Activated CD8-positive, alpha-beta memory T cell treated with anti-CD3 and anti-CD28 coated beads, Interleukin-2, amount 10 ng/mL, durations not matched to agents 7 days and 5 days (primary cell): ENCODE measurements around the gene IL15. TPM values are rescaled to one million over a fixed set of nuclear protein-coding genes. Genes with fewer than 3 reads are reported as not detected.

Experiments
- ATAC-seq: fragments of 150-1000 bp; cut with Tn5 transposase; one replicate; pipeline ENCODE4 v1.10.0; 2021; ENCODE audit warnings: moderate library complexity
- CTCF ChIA-PET: fragments of 350-600 bp; sonication (Branson Sonifier 250); formaldehyde crosslinking; loops from one replicate; lab custom pipeline; 2021; ENCODE audit warnings: antibody characterized with exemption; lab: Charles Lee
- DNase-seq: peaks from one replicate; pipeline ENCODE4 v3.0.0-alpha.2; 2020
- H3K27ac Mint-ChIP-seq: one replicate; pipeline ENCODE4 v1.8.0; 2021; ENCODE audit warnings: mild to moderate bottlenecking, mixed read lengths
- H3K27me3 Mint-ChIP-seq: one replicate; pipeline ENCODE4 v1.8.0; 2021; ENCODE audit warnings: mixed read lengths
- H3K36me3 Mint-ChIP-seq: one replicate; pipeline ENCODE4 v1.8.0; 2021; ENCODE audit warnings: mild to moderate bottlenecking, mixed read lengths
- H3K4me1 Mint-ChIP-seq: one replicate; pipeline ENCODE4 v1.8.0; 2021; ENCODE audit warnings: mixed read lengths
- H3K4me3 Mint-ChIP-seq: one replicate; pipeline ENCODE4 v1.8.0; 2021; ENCODE audit warnings: mild to moderate bottlenecking, moderate library complexity, mixed read lengths
- H3K9me3 Mint-ChIP-seq: one replicate; pipeline ENCODE4 v1.8.0; 2022; ENCODE audit warnings: low read depth, mixed read lengths
- total RNA-seq, 2 experiments: library from RNA; stranded (reverse); gene quantifications; one replicate each; pipeline ENCODE4 v1.2.3, GENCODE V29; 2021

IL15 gene
- total RNA-seq, 2 experiments from 2014 or later = 3.4 to 4.0 TPM

DNA sequence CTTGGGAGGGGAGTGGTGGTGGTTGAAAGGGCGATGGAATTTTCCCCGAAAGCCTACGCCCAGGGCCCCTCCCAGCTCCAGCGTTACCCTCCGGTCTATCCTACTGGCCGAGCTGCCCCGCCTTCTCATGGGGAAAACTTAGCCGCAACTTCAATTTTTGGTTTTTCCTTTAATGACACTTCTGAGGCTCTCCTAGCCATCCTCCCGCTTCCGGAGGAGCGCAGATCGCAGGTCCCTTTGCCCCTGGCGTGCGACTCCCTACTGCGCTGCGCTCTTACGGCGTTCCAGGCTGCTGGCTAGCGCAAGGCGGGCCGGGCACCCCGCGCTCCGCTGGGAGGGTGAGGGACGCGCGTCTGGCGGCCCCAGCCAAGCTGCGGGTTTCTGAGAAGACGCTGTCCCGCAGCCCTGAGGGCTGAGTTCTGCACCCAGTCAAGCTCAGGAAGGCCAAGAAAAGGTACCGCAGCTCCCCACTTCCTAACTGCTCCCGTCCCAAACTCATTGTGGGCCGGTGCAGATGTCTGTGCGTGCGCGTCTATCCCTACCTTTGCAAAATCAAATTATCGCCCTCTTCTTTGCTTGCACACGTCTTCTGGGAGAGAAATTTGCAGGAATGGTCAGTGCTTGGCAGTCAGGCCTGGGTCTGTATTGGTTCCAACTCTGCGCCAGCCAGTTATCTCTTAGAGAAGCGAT is 533 bp downstream of the IL15 start:
- peaks cover 14% of the 10 kb centered on the region for H3K27me3 Mint-ChIP-seq

DNA sequence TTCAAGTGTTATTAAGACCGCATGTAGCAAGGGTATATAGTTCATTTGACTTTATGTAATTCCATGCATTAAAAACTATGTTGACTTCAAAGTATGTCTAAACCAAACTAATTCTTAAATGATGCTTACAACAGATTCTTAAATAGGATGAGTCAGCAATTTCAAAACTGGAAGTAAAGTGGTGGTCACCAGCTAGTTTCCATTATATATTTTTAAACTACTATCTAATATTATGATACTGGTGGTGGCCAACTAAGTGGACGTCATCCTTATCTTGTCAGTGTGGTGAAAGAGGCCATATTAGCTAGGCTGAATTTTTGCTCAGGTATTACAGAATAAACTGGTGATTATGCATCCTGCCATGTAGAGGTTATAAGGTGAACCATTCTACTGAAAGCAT is 1.2 kb downstream of the IL15 start:
- CTCF ChIA-PET = interaction anchor here (1.2 to 1.5 kb wide), 3 partner anchors 17 to 22 kb away, joined by 3 read pairs; no protein-coding TSS in a partner anchor
- Mint-ChIP-seq H3K4me3 (peak overlapping the region; percentile 95), H3K27ac (no peak overlapping the region), H3K4me1 (peaks cover 25% of the 10 kb centered on the region), H3K36me3 (peaks cover 1% of the 10 kb centered on the region), H3K9me3 (no peaks in the 10 kb centered on the region), H3K27me3 (peaks cover 14% of the 10 kb centered on the region)
- ATAC-seq (no peak), DNase-seq (no peak)

More for the DNA sequence above, 533 bp downstream of the IL15 start:
- CTCF ChIA-PET = interaction anchor here (1.2 kb wide), 1 partner anchor 17 kb away, joined by 3 read pairs; no protein-coding TSS in a partner anchor
- peak overlapping the region; percentile 95 for H3K4me3 Mint-ChIP-seq
- H3K27ac Mint-ChIP-seq = peak overlapping the region; percentile 87
- H3K9me3 Mint-ChIP-seq = no peaks in the 10 kb centered on the region
- H3K36me3 Mint-ChIP-seq = peaks cover 1% of the 10 kb centered on the region
- ATAC-seq (peak; percentile 71), DNase-seq (peak; percentile 47)
- H3K4me1 Mint-ChIP-seq = peaks cover 25% of the 10 kb centered on the region

DNA sequence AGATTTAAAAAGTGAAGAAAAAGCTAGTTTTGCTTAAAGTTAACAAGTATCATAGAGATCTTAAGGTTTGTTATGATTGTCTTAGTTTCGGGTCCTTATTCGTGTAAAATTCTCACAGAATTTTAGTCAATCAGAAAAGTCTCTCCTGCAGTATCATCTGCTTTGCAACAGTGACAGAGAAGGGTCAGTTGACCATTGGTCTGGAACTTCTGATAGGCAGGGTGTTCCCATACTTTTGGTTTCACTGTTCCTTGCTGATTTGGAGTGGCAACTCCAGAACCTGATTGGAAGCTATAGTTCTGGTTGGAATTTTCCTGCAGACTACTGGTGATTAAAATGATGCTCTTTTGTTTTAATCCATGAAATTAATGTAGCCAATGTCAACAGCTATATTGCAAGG is 1.8 kb downstream of the IL15 start:
- CTCF ChIA-PET = interaction anchor here (1.5 kb wide), 2 partner anchors 16 to 22 kb away, joined by 3 read pairs; no protein-coding TSS in a partner anchor
- DNase-seq (no peak), ATAC-seq (no peak)
- Mint-ChIP-seq H3K36me3 (peaks cover 1% of the 10 kb centered on the region), H3K4me1 (peaks cover 28% of the 10 kb centered on the region), H3K27ac (no peak overlapping the region), H3K27me3 (peaks cover 14% of the 10 kb centered on the region), H3K9me3 (no peaks in the 10 kb centered on the region), H3K4me3 (no peak overlapping the region)

DNA sequence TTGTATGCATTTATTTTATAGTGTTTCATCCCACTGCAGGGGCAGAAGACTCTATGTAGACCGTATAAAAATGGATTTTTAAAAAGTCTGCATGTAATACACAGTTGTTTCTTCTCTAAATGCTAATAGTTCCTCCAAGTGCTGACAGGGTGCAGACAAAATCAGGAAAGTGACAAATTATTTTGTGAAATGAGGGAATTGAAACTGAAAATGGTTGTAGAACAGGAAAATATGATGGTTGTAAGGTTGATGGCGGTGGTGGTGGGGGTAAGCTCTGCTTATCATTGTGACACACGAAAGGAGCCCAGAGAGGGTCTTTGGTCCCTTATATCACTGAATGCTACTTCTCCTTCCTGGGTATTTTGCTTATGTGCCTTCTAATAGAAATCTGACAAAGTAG is 4.3 kb downstream of the IL15 start:
- DNase-seq (no peak), ATAC-seq (no peak)
- Mint-ChIP-seq H3K9me3 (no peaks in the 10 kb centered on the region), H3K36me3 (peaks cover 1% of the 10 kb centered on the region), H3K4me1 (peaks cover 29% of the 10 kb centered on the region), H3K27me3 (peaks cover 12% of the 10 kb centered on the region), H3K4me3 (no peak overlapping the region), H3K27ac (no peak overlapping the region)
- CTCF ChIA-PET = no interaction called here

DNA sequence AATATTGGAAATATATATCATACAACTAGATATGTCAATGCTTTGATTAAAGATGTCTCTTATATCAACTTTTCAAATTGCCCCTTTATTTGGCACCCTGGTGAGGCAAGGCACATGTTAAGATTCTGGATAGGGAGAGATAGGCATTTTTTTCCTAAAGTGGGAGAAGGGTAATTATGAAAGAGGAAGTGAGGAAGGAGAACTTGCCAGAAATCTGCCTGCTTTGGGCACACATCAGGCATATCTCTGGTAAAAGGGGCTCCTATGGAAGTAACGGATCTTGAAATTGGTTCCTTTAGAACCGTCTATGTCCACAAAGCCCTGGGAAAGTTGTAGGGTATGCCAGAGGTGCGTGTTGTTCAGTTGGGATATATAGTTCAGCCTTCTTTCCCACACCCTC is 5.7 kb downstream of the IL15 start:
- ATAC-seq (no peak), DNase-seq (no peak)
- H3K9me3 Mint-ChIP-seq = no peaks in the 10 kb centered on the region
- CTCF ChIA-PET = no interaction called here
- H3K27ac Mint-ChIP-seq = no peak overlapping the region
- peaks cover 10% of the 10 kb centered on the region for H3K27me3 Mint-ChIP-seq
- H3K4me1 Mint-ChIP-seq = peaks cover 26% of the 10 kb centered on the region
- H3K36me3 Mint-ChIP-seq = peaks cover 1% of the 10 kb centered on the region
- no peak overlapping the region for H3K4me3 Mint-ChIP-seq

DNA sequence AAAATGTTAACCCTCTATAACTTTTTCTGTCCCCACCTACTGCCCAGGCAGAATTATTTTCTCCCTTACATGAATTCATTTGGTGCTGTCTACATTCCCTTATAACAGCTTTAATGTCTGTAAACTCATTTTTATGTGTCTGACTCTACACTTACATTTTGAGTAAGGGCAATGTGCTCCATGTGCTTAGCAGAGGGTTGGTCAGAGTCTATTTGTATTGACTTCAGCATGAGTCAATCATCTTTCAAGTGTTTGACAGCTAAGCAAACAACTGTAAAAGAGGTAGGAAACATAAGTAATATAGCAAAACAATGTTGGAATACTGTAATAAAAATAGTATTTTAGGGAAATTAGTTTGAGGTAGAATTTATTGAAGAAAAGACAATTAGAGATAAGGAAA is 6.3 kb downstream of the IL15 start:
- Mint-ChIP-seq H3K4me3 (no peak overlapping the region), H3K9me3 (no peaks in the 10 kb centered on the region), H3K36me3 (peaks cover 1% of the 10 kb centered on the region), H3K4me1 (peaks cover 22% of the 10 kb centered on the region), H3K27me3 (peaks cover 9% of the 10 kb centered on the region), H3K27ac (no peak overlapping the region)
- ATAC-seq (no peak), DNase-seq (no peak)
- CTCF ChIA-PET = no interaction called here

DNA sequence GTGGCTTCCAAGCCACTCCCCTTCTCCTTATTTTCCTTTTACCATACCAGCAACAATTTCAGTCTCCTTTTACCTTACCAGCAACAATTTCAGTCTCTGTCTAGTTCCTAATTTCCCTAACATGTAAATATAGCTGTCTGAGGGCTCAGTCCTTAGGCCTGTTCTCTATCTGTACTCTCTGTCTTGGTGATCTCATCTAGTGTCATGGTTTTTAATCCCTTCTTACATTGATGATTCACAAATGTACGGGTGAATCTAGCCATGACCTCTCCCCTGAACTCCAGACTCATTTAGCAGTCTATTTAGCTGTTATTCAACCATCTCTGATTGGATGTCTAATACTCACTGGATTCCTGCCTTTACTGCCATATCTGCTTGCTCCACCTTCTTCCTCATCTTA is 7.2 kb downstream of the IL15 start:
- Mint-ChIP-seq H3K4me1 (peaks cover 17% of the 10 kb centered on the region), H3K27ac (no peak overlapping the region), H3K9me3 (no peaks in the 10 kb centered on the region), H3K36me3 (peaks cover 1% of the 10 kb centered on the region), H3K27me3 (peaks cover 5% of the 10 kb centered on the region), H3K4me3 (no peak overlapping the region)
- no peak for ATAC-seq
- CTCF ChIA-PET = no interaction called here
- no peak for DNase-seq

DNA sequence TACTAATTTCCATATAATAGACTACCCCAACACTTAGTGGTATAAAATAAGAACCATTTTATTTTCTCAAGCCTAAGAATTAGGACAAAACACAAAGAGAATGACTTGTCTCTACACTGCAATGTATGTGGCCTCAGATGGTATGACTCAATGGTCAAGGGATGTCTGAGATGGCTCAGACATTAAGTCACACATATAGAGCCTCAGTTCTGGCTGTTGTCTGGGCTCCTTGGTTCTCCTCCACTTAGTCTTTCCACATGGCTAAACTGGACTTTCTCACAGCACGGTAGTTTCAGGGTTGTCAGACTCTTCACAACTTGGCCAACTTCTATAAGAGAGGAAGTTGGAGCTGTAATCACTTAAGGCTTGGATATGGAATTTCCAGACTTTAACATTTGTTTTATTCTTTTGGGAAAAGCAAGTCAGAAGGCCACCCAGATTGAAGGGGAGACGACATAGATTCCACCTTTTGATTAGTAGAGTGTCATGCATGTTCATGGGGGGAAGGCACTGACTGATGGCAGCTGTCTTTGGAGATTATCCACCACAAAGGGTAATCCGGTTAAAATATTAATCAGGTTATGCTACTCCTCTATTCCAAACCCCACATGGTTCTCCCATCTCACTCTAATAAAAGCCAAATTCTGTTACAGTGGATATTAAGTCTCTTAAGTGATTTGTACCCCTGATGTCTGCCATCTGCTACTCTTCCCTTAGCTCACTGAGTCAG is 9.4 kb downstream of the IL15 start:
- H3K36me3 Mint-ChIP-seq = no peaks in the 10 kb centered on the region
- peaks cover 8% of the 10 kb centered on the region for H3K4me1 Mint-ChIP-seq
- no peak overlapping the region for H3K27ac Mint-ChIP-seq
- DNase-seq (no peak), ATAC-seq (no peak)
- no peak overlapping the region for H3K4me3 Mint-ChIP-seq
- H3K27me3 Mint-ChIP-seq = no peaks in the 10 kb centered on the region
- CTCF ChIA-PET = no interaction called here
- H3K9me3 Mint-ChIP-seq = no peaks in the 10 kb centered on the region

DNA sequence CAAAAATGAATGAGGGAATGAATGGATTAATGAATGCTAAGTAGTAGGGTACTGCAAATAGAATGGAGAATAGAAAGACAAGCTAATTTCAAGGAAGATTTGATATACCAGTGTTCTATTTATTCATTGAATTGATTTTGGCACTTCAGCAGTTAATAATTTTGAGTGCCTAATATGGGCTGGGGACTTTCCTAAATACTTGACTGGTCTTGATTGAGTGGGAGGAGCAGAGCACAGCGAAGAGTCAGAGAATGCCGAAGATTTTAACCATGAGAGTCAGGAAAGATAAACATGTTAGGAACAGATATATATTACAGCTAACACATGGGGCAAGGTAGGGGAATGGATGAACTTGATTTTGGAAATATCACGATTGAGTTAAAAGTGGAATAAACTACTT is 10.6 kb downstream of the IL15 start:
- H3K27me3 Mint-ChIP-seq = no peaks in the 10 kb centered on the region
- H3K27ac Mint-ChIP-seq = no peak overlapping the region
- CTCF ChIA-PET = no interaction called here
- DNase-seq (no peak), ATAC-seq (no peak)
- no peaks in the 10 kb centered on the region for H3K9me3 Mint-ChIP-seq
- H3K36me3 Mint-ChIP-seq = no peaks in the 10 kb centered on the region
- H3K4me3 Mint-ChIP-seq = no peak overlapping the region
- H3K4me1 Mint-ChIP-seq = peaks cover 7% of the 10 kb centered on the region

DNA sequence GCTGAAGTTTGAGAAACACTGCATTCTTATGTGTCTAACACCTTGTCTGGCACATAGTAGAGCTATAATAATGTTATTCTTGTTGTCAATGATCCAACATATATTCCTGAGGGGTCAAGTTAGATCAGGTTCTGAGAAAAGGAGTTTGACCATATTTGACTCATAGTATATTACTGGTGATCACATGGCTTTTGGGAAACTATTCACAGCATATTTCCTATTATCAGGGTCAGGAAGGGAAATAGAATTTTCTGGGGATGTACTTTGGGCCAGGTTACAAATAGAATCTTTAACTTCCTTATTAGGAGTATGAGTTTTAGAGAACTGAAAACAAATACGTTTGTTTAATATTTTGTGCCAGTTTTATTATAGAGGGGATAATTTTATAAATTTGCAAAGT is 11.6 kb downstream of the IL15 start:
- ATAC-seq = no peak
- Mint-ChIP-seq H3K36me3 (no peaks in the 10 kb centered on the region), H3K27me3 (no peaks in the 10 kb centered on the region), H3K4me3 (no peak overlapping the region), H3K9me3 (no peaks in the 10 kb centered on the region), H3K4me1 (peaks cover 7% of the 10 kb centered on the region), H3K27ac (no peak overlapping the region)
- CTCF ChIA-PET = no interaction called here
- no peak for DNase-seq

DNA sequence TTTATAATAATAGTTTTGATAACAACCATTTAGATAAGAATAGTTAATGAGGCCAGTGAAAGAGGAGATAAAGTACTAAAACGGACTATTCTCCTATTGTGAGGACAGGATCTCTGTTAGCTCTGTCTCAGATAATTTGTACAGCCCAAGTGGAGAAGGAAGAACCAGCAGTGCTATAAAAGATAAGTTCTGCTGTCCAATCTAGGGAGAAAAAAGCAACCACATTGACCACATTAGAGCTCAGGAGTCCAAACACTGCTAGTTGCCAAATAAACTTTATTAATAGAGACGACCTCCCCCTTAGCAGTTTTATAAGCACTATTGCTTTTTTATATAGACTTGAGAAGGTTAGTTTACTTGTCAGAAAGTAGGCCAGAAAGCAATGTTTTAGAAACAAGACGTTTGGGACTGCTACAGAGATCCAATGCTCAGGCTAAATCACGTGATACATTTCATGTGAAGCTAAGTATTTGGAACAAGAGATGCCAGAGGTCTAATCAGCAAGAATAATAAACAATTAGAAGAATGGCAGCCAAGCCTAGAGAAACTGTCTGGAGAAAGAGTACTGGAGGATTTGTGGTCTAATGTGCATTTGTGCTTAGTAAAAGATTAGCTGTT is 15.9 kb downstream of the IL15 start:
- H3K9me3 Mint-ChIP-seq = no peaks in the 10 kb centered on the region
- ATAC-seq = no peak
- peaks cover 4% of the 10 kb centered on the region for H3K4me1 Mint-ChIP-seq
- no peak overlapping the region for H3K4me3 Mint-ChIP-seq
- H3K27me3 Mint-ChIP-seq = no peaks in the 10 kb centered on the region
- no peak for DNase-seq
- no peak overlapping the region for H3K27ac Mint-ChIP-seq
- H3K36me3 Mint-ChIP-seq = no peaks in the 10 kb centered on the region
- CTCF ChIA-PET = no interaction called here

DNA sequence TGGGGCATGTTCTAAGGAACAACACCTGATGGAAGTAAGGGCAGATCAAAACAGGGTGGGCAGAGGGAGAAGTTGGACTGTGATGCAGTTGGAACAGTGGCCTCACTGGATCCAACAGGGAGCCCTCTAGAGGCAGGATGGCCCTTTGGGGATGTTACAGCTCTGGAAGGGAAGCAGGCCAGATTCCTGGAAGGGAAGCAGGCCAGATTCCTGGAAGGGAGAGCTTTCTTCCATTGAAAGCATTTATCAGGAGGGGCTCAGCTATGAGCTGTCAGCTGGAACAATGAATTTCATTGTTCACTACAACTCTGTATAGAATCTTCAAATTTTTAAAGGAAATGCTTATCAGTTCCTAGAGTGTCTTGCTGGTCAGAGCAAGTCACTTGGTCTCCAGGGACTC is 17.7 kb downstream of the IL15 start:
- CTCF ChIA-PET = interaction anchor here (1.2 to 1.3 kb wide), 2 partner anchors 16 to 17 kb away, joined by 3 read pairs; no protein-coding TSS in a partner anchor
- H3K27me3 Mint-ChIP-seq = no peaks in the 10 kb centered on the region
- ATAC-seq = no peak
- H3K36me3 Mint-ChIP-seq = no peaks in the 10 kb centered on the region
- H3K4me3 Mint-ChIP-seq = no peak overlapping the region
- H3K9me3 Mint-ChIP-seq = no peaks in the 10 kb centered on the region
- no peak for DNase-seq
- no peak overlapping the region for H3K27ac Mint-ChIP-seq
- H3K4me1 Mint-ChIP-seq = peaks cover 9% of the 10 kb centered on the region

DNA sequence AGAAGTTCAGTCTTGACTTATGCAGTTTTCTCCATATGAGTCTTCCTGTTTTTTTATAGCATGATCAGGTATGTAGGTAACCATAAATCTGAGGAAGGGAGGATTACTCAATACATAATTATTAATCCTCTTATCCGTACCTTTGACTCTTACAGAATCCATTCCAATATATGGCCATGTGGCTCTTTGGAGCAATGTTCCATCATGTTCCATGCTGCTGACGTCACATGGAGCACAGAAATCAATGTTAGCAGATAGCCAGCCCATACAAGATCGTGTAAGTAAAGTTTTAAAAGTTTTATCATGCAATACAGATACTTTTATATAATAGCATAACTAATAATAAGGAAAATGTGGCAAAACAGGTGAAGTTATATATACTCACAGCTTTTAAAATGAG is 19.6 kb downstream of the IL15 start:
- no peak overlapping the region for H3K4me3 Mint-ChIP-seq

More for the DNA sequence above, 19.6 kb downstream of the IL15 start:
- Mint-ChIP-seq H3K4me1 (peaks cover 14% of the 10 kb centered on the region), H3K36me3 (no peaks in the 10 kb centered on the region), H3K27me3 (no peaks in the 10 kb centered on the region), H3K9me3 (no peaks in the 10 kb centered on the region), H3K27ac (no peak overlapping the region)
- ATAC-seq (no peak), DNase-seq (no peak)
- CTCF ChIA-PET = no interaction called here
